Cerebellar nuclear complex (tissue), 1 donor: ENCODE measurements around the gene NRCAM.

Experiments used
- DNase-seq, 2 experiments: peaks; one replicate each; lab custom pipeline; 2025; lab: John Stamatoyannopoulos, UW

NRCAM gene

DNA sequence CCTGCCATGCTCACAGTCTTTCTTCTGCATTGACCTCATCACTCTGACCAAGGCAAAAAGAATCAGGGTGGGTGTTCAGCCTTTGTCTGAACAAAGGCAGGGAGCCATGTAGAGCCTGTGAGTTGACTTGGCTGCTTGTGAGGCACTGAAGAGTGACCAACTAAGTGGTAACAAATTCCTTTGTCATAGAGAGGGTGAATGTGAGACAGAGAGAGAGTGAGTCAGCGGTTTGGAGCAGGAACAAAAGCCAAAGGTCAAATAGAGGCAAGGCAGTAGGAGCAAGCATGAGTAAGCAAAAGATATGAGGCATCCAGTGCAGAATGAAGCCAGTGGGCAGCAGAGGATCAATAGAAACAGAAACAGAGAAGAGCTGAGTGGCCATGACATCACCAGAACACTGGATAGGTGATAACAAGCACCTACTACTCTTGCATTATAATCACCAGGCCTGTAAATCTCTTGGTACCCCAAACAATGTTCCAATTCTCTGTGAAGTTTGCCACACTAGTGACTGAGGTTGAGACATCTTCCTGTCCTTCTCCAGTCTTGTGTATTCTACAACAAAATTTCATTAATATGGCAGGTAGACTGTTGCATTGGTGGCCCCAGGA lies 209.9 kb downstream of the NRCAM start:
- DNase-seq = no peak

GRCh38 chr7:108245523-108246226 lies 210.6 kb downstream of the NRCAM start:
- no peak for DNase-seq

GRCh38 chr7:108244110-108244509 lies 212.1 kb downstream of the NRCAM start:
- DNase-seq = no peak

DNA sequence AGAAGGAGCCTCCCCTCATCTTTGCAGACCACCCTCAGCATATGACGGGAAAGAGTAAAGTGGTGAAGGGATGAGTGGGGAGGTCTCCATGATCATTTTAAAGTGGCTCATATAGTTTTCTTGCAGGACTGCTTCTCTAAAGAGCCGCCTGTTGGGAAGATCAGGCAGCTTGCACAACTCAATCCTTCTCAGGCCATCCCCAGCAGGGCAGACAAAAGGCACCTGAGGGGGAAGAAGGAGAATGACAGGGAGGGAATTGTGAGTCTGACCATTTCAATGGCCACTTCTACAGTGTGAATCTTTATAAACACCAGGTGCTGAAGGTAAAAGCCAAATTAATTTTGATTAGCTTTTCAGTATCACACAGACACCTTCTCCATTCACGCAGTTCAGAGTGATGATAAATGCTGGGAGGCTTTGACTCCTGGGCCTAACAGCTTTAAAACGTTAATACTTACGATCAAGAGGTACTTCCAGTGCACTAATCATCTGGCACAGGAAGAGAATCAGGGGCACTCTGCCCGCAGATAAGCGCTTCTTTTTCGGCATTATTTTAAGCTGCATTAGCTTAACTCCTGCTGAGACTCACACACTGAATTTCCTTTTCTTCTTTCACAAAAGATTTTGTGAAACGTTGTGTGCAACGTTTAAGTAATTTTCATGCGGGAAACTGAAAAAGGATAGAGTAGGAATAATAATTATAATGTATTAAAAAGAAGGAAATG lies 216.6 kb downstream of the NRCAM start:
- no peak for DNase-seq

- no peak for DNase-seq
These were observed 219.4 kb downstream of the NRCAM start for GRCh38 chr7:108236681-108237415.

- DNase-seq = no peak
These were observed 220.7 kb downstream of the NRCAM start for GRCh38 chr7:108235451-108236061.

- DNase-seq = no peak
These were observed 221.2 kb downstream of the NRCAM start for GRCh38 chr7:108234971-108235450.

GRCh38 chr7:108234281-108234680 lies 222.0 kb downstream of the NRCAM start:
- no peak for DNase-seq

- no peak for DNase-seq
These were observed 224.2 kb downstream of the NRCAM start for GRCh38 chr7:108232076-108232475.

DNA sequence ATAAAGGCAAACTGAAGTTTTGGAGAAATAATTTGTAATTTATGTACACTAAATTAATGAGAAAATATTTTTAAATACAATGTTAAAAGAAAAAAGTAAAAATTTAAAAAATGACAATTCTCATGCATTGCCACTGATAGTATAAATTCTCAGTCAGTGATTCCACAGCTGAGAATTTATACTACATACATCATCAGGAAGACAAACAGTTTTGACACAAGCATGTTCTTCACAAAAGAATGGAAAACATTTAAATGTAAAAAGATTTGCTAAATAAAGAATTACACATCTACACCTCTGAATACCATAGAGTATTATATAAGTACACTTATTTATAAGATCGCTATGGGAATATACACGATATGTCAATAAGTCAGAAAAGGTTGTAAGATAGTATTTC lies 225.0 kb downstream of the NRCAM start:
- no peak for DNase-seq

DNA sequence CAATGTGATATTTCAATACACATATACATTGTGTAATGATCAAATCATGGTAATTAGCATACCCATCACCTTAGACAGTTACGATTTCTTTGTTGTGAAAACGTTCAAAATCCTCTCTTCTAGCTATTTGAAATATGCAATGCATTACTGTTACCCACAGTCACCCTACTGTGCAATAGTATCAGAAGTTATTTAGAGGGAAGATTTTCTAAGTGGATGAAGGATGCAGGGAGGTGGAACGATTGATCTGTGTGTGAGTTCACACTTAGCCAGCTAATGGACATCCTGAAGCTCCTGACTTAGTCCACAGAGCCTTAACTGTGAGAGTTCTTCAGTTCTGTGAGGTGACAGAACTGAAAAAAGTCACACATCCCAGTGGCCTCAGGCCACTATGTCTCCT lies 228.9 kb downstream of the NRCAM start:
- no peak for DNase-seq

- DNase-seq = no peak
These were observed 229.4 kb downstream of the NRCAM start for GRCh38 chr7:108226816-108227299.

GRCh38 chr7:108225531-108226181 lies 230.6 kb downstream of the NRCAM start:
- DNase-seq = no peak

DNA sequence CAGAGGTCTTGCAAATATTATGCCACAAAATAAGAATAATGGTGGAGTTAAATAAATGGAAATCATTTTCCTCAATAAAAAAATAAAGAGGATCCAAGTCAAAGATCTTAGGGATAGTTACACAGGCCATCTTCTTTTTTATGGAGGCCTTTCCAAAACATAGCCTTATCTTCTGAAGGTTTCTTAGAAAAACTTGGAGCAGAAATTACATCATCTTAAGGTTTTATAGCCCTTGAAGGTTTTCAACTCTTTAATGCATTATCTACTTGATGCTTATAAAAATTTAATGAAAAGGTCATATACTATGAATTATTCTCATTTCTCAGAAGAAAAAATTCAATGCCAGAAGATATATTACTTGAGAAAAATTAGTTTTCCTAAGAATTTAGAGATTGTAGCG lies 231.8 kb downstream of the NRCAM start:
- DNase-seq = no peak

DNA sequence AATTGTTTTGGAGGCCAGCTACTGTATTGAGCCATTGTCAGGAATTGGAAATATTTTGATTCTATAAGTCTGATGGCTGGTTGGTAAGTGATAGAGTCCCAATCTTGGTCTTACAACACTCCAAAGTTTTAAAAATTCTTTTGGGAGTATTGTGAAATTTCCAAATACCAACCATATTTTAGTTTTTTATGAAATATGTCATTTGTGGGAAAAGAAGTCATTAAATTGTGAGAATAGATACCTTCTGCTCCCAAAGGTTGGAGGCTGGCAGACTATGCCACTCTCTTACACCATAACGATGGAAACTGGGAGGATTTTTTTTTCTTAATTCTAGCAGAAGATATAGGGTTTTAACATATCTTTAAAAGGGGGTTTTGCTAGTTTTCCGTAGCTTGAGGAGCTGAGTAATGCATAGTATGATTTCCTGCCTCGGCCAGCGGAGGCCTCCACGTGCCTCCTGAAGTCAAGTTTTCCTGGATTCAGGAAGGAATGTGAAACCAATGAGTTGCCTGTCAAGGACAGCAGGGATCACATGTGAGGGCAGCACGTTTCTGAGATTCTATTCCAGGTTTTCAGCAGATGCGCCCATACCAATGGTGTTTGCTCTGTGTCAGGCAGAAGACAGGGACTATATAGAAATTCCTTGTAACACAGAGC lies 233.9 kb downstream of the NRCAM start:
- no peak for DNase-seq

- DNase-seq = no peak
These were observed 244.6 kb downstream of the NRCAM start for GRCh38 chr7:108211382-108212201.

GRCh38 chr7:108210796-108211195 lies 245.4 kb downstream of the NRCAM start:
- DNase-seq = no peak

DNA sequence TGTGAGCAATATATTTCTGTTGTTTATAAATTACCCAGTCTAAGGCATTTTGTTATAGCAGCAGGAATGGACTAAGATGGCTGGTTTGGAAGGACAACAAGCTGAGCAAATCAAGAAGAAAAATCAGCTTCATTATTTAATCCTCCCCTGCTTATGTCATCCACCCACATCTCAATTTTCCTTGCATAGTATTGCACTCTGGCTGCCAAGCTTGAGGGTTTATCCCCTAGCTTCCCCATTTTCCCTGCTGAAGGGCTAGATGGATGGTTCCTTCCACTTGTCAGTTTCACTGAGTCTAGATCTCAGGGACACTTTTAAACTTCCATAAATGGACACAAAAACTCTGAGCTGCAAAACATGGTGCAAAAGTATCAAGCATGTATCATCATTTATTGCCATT lies 250.9 kb downstream of the NRCAM start:
- DNase-seq = no peak

GRCh38 chr7:108204281-108204796 lies 251.9 kb downstream of the NRCAM start:
- DNase-seq = no peak

- DNase-seq = no peak
These were observed 252.7 kb downstream of the NRCAM start for GRCh38 chr7:108203537-108203936.
